Measurements from ENCODE around the gene FARP1. TPM values are rescaled to one million over a fixed set of nuclear protein-coding genes. Genes with fewer than 3 reads are reported as not detected.

FARP1 gene, protein sequence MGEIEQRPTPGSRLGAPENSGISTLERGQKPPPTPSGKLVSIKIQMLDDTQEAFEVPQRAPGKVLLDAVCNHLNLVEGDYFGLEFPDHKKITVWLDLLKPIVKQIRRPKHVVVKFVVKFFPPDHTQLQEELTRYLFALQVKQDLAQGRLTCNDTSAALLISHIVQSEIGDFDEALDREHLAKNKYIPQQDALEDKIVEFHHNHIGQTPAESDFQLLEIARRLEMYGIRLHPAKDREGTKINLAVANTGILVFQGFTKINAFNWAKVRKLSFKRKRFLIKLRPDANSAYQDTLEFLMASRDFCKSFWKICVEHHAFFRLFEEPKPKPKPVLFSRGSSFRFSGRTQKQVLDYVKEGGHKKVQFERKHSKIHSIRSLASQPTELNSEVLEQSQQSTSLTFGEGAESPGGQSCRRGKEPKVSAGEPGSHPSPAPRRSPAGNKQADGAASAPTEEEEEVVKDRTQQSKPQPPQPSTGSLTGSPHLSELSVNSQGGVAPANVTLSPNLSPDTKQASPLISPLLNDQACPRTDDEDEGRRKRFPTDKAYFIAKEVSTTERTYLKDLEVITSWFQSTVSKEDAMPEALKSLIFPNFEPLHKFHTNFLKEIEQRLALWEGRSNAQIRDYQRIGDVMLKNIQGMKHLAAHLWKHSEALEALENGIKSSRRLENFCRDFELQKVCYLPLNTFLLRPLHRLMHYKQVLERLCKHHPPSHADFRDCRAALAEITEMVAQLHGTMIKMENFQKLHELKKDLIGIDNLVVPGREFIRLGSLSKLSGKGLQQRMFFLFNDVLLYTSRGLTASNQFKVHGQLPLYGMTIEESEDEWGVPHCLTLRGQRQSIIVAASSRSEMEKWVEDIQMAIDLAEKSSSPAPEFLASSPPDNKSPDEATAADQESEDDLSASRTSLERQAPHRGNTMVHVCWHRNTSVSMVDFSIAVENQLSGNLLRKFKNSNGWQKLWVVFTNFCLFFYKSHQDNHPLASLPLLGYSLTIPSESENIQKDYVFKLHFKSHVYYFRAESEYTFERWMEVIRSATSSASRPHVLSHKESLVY
- 81.7 TPM for total RNA-seq
- polyA plus RNA-seq: 30.6 TPM

DNA sequence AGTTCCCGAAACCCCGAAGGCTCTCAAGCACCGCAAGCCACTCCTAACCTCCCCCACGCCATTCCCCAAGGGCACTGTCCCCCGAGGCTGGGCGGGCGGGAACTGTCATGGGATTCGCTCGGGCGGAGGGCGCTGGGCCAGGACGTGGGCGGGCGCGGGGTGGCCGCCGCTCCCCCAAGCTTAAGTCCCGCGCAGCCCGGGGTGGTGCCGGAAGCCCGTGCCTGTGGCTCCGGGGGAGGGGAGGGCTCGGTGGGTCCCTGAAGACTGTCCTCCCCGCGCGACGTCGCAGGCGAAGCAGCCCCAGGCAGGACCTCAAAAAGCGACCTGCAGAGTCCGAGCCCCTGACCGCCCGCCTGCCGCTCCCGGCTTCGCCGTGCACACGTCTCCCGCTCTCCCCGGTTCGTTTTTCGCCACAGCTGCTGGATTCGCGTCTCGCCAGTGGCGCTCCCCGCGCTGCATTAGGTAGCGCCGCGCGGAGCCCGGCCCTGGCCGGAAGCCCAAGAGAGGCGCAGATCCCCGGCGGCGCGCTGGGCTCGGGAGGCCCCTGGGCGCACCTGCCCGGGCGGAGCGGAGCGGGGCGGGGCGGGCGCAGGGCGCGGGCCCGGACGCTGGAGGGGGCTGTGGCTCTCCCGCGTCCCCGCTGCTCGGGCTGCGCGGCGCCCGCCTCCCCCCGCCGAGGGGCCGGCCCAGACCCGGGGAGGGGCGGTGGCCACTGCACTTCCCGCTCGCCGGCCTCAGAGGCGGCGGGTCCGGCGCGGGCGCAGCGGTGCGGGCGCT lies at the start of gene FARP1:
TSS of gene FARP1 (plus strand) at position 715 of the 777 bp plus-strand sequence. CDS start 70,149 bp downstream, outside the sequence.
- H3K27ac ChIP-seq (ENCODE audit: low read depth): peak within 1 kb of the TSS; percentile 40
- DNase-seq (ENCODE audit: extremely low spot score): no peak
- WGBS: 1% methylated on average over 98 of the region's 98 CpGs
- H3K4me3 ChIP-seq (ENCODE audit: low read depth, low read length): peak within 1 kb of the TSS; percentile 98
- no peaks in the 10 kb centered on the region for H3K36me3 ChIP-seq (ENCODE audit: insufficient read depth)
- H3K4me1 ChIP-seq (ENCODE audit: insufficient read depth): no peaks in the 10 kb centered on the region

DNA sequence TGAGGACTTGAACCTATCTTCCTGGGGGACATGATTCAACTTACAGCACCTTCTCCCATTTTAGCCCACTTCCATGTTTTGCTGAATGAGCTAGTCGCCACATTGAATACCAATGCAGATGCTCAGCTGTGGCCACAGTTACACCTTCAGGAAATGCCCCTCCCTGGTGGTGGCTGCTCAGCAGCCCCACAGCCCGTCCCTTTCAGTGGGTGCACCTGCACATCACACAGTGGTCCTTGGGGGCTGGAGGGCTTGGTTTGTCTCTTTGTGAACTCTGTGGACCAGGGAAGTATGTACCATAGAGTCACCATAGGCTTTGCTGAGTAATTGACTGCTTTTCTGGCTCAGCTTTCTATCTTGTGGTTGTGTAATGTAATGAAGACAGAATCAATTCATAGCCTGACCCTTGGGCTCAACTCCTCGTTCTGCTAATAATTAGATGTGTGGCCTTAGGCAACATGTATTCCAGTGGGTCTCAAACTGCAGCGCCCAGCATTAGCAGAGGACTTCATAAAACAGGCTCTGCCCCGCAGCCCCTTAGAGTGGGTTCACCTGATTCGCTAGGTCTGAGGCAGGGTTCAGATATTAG lies 48.1 kb upstream of the FARP1 start:
- H3K4me3 ChIP-seq (ENCODE audit: low read depth, low read length): no peak overlapping the region
- WGBS: 87% methylated on average over 6 of the region's 6 CpGs
- H3K36me3 ChIP-seq (ENCODE audit: insufficient read depth): no peaks in the 10 kb centered on the region
- no peaks in the 10 kb centered on the region for H3K4me1 ChIP-seq (ENCODE audit: insufficient read depth)
- DNase-seq (ENCODE audit: extremely low spot score): no peak
- H3K27ac ChIP-seq (ENCODE audit: low read depth): no peak overlapping the region

DNA sequence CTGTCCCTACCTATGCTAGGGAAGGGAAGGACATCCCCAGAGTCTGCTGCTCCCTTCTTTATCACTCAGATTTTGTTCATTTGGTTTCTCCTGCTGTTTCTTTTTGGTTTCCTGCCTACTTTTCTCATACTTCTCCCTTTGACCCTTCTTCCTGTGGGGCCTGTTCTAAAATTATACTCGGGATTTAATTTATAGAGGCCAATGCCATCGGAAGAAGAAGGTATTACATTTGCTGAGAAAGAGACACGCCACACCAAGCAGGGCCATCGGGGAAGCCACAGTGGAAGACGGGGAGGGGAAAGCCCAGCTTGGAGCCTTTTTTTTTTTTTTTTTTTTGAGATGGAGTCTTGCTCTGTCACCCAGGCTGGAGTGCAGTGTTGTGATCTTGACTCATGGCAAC lies 46.8 kb upstream of the FARP1 start:
- 41% methylated on average over 5 of the region's 5 CpGs for WGBS
- Histone ChIP-seq H3K27ac (ENCODE audit: low read depth) (no peak overlapping the region), H3K4me1 (ENCODE audit: insufficient read depth) (no peaks in the 10 kb centered on the region), H3K36me3 (ENCODE audit: insufficient read depth) (no peaks in the 10 kb centered on the region), H3K4me3 (ENCODE audit: low read depth, low read length) (no peak overlapping the region)
- DNase-seq (ENCODE audit: extremely low spot score): no peak

DNA sequence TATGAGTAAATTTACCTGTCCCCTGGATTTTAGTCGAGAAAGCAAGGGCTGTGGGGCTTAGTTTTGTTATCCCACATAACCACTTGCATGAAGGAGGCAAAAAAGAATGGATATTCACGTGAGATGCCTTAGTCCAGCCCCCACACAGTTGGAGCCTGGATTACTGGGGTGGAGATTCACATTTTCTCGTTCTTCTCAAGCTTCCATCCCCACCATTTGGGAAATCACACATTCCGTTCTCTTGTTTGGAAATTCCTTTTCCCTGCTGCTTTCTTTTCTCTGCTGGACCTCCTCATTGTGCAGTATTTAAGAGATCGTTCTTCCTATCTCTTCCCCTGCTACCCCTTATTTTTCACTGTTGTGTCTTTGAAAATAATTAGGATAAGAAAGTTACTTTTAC lies 45.1 kb upstream of the FARP1 start:
- H3K4me3 ChIP-seq (ENCODE audit: low read depth, low read length): no peak overlapping the region
- H3K4me1 ChIP-seq (ENCODE audit: insufficient read depth): no peaks in the 10 kb centered on the region
- DNase-seq (ENCODE audit: extremely low spot score): no peak
- 81% methylated on average over 5 of the region's 5 CpGs for WGBS
- H3K27ac ChIP-seq (ENCODE audit: low read depth): no peak overlapping the region
- H3K36me3 ChIP-seq (ENCODE audit: insufficient read depth): no peaks in the 10 kb centered on the region

DNA sequence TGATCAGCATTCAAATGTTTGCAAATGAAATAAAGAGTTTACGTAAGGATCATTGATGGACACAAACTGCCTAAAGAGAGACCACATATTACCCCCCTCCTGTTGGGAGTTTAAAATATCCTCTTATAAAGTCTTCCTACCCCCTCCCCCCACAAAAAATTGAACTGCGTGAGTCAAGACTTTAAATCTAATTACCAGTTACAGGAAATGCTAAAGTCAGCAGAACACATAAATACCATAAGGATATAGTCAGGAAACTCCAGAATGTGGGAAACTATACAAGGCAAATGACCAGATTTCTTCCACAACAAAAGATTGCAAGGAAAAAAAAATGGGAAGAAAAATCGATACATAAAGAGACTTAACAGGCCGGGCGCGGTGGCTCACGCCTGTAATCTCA lies 44.4 kb upstream of the FARP1 start:
- H3K4me1 ChIP-seq (ENCODE audit: insufficient read depth): no peaks in the 10 kb centered on the region
- H3K27ac ChIP-seq (ENCODE audit: low read depth): no peak overlapping the region
- no peaks in the 10 kb centered on the region for H3K36me3 ChIP-seq (ENCODE audit: insufficient read depth)
- WGBS: 84% methylated on average over 7 of the region's 7 CpGs
- no peak overlapping the region for H3K4me3 ChIP-seq (ENCODE audit: low read depth, low read length)
- no peak for DNase-seq (ENCODE audit: extremely low spot score)

DNA sequence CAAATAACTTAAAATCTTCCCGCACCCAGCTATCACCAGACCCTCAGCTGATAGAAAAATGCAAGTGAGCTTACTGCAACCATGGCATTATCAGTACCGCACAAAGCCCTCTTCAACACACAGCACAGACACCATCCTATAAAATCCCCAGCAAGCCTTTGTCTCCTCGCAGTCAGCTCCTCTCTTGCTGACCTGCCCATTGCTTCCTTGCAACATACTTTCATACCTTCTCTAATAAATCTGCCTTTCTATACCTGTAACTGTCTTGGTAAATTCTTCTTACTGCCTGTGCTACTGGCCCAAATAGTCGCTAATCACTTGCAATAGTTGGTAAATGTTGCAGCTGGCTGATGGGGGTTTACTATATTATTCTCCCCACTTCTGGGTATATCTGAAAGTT lies 43.3 kb upstream of the FARP1 start:
- no peaks in the 10 kb centered on the region for H3K36me3 ChIP-seq (ENCODE audit: insufficient read depth)
- H3K27ac ChIP-seq (ENCODE audit: low read depth): no peak overlapping the region
- H3K4me3 ChIP-seq (ENCODE audit: low read depth, low read length): no peak overlapping the region
- 91% methylated on average over 4 of the region's 4 CpGs for WGBS
- no peaks in the 10 kb centered on the region for H3K4me1 ChIP-seq (ENCODE audit: insufficient read depth)
- DNase-seq (ENCODE audit: extremely low spot score): no peak

DNA sequence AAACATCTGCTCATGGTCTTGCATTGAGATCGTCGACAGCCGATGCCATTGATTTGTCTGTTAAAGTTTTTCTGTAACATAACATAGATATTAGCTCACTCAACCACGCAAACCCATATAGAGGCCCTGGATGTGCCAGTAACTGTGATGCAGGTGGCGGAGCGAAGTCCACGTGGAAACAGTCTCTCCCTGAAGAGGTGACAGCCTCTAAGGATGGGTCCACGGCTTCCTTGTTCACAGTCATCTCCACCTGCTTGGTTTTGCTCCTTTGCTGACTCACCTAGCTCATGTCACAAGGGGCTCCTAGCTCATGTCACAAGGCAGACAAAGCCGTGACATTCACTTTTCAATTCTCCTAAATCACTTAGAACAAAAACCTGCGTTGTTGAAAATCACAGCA lies 42.4 kb upstream of the FARP1 start:
- Histone ChIP-seq H3K36me3 (ENCODE audit: insufficient read depth) (no peaks in the 10 kb centered on the region), H3K27ac (ENCODE audit: low read depth) (no peak overlapping the region), H3K4me1 (ENCODE audit: insufficient read depth) (no peaks in the 10 kb centered on the region), H3K4me3 (ENCODE audit: low read depth, low read length) (no peak overlapping the region)
- no peak for DNase-seq (ENCODE audit: extremely low spot score)
- 97% methylated on average over 10 of the region's 10 CpGs for WGBS

DNA sequence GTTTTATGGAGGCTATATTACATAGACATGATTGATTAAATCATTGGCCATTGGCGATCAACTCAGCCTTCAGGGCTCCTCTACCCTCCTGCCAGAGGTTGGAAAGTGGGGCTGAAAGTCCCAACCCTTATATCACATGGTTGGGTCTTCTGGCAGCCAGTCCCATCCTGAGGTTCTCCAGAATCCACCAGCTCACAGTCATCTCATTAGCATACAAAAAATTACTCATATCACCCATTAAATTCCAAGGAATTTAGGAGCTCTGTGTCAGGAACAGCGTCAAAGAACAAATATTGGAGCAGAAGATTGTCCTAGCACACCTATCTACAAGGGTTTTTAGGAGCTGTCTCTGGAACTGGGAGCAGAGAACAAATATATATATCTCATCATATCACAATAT lies 39.4 kb upstream of the FARP1 start:
- no peaks in the 10 kb centered on the region for H3K36me3 ChIP-seq (ENCODE audit: insufficient read depth)
- H3K27ac ChIP-seq (ENCODE audit: low read depth): no peak overlapping the region
- WGBS: 96% methylated on average over 2 of the region's 2 CpGs
- no peaks in the 10 kb centered on the region for H3K4me1 ChIP-seq (ENCODE audit: insufficient read depth)
- no peak for DNase-seq (ENCODE audit: extremely low spot score)
- H3K4me3 ChIP-seq (ENCODE audit: low read depth, low read length): no peak overlapping the region

DNA sequence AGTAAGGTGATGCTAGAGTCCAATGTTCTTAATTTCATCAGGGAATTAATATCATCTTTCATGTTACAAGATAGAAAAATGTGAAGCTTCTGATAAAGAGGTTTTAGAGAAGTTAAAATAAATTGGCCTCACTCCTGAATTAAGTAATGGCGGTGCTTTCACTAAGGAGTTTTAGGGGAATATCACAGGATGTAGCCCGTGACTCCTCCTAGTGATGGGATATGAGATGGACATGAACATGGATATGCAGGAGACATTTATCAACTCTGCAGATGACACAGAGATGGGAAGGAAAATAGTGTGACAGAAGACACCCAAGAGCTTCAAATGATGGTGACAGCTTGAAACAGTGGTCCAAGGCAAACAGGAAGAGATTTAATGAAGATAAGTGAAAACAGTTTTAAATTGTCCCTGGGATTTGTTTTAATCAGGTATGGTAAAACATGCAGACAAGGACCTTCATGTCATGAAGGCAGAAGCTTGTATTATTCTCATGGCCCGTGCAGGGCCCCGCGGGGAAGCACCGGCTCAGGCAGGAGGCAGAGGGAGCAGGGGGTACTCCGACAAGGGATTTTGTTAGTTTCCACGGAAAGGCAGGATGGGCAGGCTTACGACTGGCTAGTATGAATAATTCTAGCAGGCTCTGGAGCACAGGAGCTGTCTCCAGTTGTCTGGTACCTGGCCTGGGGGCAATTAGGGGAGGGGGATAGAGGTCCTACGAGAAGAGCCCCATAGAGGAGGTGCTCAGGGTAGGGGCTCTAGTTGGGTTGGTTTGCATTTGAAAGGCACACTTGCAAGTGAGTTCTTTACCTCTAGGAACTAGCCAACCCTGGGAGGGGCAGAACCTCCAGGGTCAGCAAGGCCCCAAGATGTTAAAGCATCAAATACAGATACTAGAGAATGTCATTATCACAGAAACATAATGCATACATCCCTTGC lies 38.7 kb upstream of the FARP1 start:
- WGBS: 85% methylated on average over 10 of the region's 10 CpGs
- DNase-seq (ENCODE audit: extremely low spot score): no peak
- Histone ChIP-seq H3K4me3 (ENCODE audit: low read depth, low read length) (no peak overlapping the region), H3K36me3 (ENCODE audit: insufficient read depth) (no peaks in the 10 kb centered on the region), H3K4me1 (ENCODE audit: insufficient read depth) (no peaks in the 10 kb centered on the region), H3K27ac (ENCODE audit: low read depth) (no peak overlapping the region)

DNA sequence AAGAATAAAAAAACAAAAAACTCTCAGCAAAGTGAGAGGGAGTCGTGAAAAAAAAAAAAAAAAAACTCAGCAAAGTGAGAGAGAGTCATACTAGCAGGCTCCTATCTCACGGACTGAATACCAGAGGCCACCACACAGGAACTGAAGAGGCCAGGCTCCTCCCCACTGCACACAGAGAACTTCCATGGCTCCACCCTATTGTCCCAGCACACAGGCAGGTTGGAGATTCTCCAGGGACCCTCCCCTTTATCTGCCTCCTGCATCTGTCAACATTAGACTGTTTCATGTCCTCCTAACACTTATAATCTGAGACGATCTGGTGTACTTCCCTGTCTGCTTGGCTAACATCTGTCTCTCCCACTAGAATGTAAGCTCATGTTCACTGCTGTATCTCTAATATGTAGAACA lies 37.0 kb upstream of the FARP1 start:
- no peak overlapping the region for H3K4me3 ChIP-seq (ENCODE audit: low read depth, low read length)
- H3K4me1 ChIP-seq (ENCODE audit: insufficient read depth): no peaks in the 10 kb centered on the region
- no peak for DNase-seq (ENCODE audit: extremely low spot score)
- H3K27ac ChIP-seq (ENCODE audit: low read depth): no peak overlapping the region
- WGBS: 33% methylated on average over 3 of the region's 3 CpGs
- no peaks in the 10 kb centered on the region for H3K36me3 ChIP-seq (ENCODE audit: insufficient read depth)

DNA sequence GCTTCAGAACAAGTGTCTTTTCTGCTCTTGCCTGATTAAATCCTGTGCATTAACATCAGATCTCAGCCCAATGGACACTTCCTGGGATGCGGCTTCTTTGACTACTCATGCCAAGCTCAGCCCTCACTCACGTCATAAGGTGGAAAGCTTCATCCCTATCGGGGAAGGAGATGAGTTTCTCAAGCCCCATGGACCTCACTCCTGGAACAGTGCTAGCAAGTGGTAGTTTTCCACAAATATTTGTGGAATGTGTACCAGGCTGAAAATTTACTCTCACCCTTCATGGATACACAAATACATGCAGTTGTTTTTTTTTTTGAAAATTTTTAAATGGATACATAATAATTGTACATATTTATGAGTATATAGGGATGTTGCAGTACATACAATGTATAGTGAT lies 34.6 kb upstream of the FARP1 start:
- Histone ChIP-seq H3K36me3 (ENCODE audit: insufficient read depth) (no peaks in the 10 kb centered on the region), H3K4me3 (ENCODE audit: low read depth, low read length) (no peak overlapping the region), H3K4me1 (ENCODE audit: insufficient read depth) (no peaks in the 10 kb centered on the region), H3K27ac (ENCODE audit: low read depth) (no peak overlapping the region)
- WGBS: 74% methylated on average over 3 of the region's 3 CpGs
- no peak for DNase-seq (ENCODE audit: extremely low spot score)

DNA sequence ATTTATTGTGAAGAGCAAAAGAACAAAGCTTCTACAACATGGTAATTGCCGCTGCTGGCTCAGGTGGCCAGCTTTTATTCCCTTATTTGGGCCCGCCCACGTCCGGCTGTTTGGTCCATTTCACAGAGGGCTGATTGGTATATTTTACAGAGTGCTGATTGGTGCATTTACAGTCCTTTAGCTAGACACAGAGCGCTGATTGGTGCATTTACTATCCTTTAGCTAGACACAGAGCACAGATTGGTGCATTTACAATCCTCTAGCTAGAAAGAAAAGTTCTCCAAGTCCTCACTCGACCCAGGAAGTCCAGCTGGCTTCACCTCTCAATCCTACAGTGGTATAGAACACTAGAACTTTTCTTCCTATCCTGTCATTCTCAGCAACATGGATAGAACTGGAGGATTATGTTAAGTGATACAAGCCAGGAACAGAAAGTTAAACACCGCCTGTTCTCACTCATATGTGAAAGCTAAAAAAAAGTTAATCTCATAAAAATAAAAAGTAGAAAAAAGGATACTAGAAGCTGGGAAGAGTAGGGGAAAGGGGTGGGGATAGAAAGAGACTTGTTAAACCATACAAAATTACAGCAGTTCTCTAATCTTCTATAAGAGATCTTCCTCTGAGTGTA lies 33.6 kb upstream of the FARP1 start:
- H3K36me3 ChIP-seq (ENCODE audit: insufficient read depth): no peaks in the 10 kb centered on the region
- H3K4me3 ChIP-seq (ENCODE audit: low read depth, low read length): no peak overlapping the region
- no peaks in the 10 kb centered on the region for H3K4me1 ChIP-seq (ENCODE audit: insufficient read depth)
- H3K27ac ChIP-seq (ENCODE audit: low read depth): no peak overlapping the region
- DNase-seq (ENCODE audit: extremely low spot score): no peak
- WGBS: 76% methylated on average over 7 of the region's 7 CpGs

All from urinary bladder (tissue), 4 donors.